Activated CD8-positive, alpha-beta memory T cell treated with anti-CD3 and anti-CD28 coated beads for 1 hour (primary cell): ENCODE measurements around the gene PBRM1.

Experiments
- DNase-seq, 2 donors: peaks; one replicate each; pipeline ENCODE4 v3.0.0-alpha.2; 2020; ENCODE audit warnings: low read depth in 1 of 2; ENCODE audit errors: extremely low read depth in 1 of 2

Gene PBRM1

GRCh38 chr3:52512727-52513126, 173.0 kb downstream of the PBRM1 start:
- DNase-seq = no peak

GRCh38 chr3:52512105-52512504, 173.6 kb downstream of the PBRM1 start:
- no peak for DNase-seq

GRCh38 chr3:52511509-52511908, 174.2 kb downstream of the PBRM1 start:
- no peak for DNase-seq

- DNase-seq = no peak
These were observed 175.9 kb downstream of the PBRM1 start for GRCh38 chr3:52509753-52510328.

GRCh38 chr3:52507359-52507758, 178.4 kb downstream of the PBRM1 start:
- DNase-seq = no peak

- DNase-seq = no peak
These were observed 179.3 kb downstream of the PBRM1 start for GRCh38 chr3:52506266-52506966.

- DNase-seq = no peak
These were observed 180.7 kb downstream of the PBRM1 start for GRCh38 chr3:52504977-52505376.

- DNase-seq = no peak
These were observed 181.8 kb downstream of the PBRM1 start for GRCh38 chr3:52503788-52504424.

GRCh38 chr3:52502808-52503350, 182.8 kb downstream of the PBRM1 start:
- no peak for DNase-seq

- DNase-seq = no peak
These were observed 183.7 kb downstream of the PBRM1 start for GRCh38 chr3:52502001-52502400.

GRCh38 chr3:52501046-52501445, 184.7 kb downstream of the PBRM1 start:
- no peak for DNase-seq

GRCh38 chr3:52498137-52499054, 187.3 kb downstream of the PBRM1 start:
- DNase-seq = no peak

GRCh38 chr3:52495777-52496602, 189.7 kb downstream of the PBRM1 start:
- no peak for DNase-seq
